HS-5 (cell line): ENCODE data around the gene SNAPC3.
A peak's percentile ranks its signal among the peaks of the same experiment; 100 is the strongest.
"Not testable (repeated sequence)": the region's sequence is repeated elsewhere in the genome, so short reads cannot be mapped to it uniquely, and the experiment has no call there.

Experiments
- DNase-seq: peaks from one replicate; pipeline ENCODE4 v3.0.0-alpha.2; 2012; ENCODE audit warnings: low read depth

The SNAPC3 gene

GRCh38 chr9:15422372-15423230 is at the start of gene SNAPC3:
Gene SNAPC3, plus strand, starts transcription at chr9:15422876. Its CDS starts 4 bp downstream, at chr9:15422880.
- peak; percentile 65 for DNase-seq

DNA sequence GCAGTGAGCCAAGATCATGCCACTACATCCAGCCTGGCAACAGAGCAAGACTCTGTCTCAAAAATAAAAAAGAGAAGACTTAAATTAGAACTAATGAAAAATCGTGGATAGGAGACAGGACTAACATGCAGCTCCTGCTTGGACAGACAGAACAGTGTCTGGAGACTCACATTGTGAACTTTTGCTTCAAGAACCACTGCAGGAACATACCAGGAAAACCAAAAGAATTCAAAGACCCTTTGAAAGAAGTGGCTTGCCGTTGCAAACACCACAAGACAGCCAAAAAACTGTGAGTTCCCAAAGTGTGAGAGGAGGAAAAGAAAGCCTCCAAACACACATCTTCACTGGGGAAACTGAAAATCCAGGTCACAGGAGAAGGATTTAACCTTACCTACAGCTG is 48.8 kb upstream of the SNAPC3 start:
- no peak for DNase-seq

DNA sequence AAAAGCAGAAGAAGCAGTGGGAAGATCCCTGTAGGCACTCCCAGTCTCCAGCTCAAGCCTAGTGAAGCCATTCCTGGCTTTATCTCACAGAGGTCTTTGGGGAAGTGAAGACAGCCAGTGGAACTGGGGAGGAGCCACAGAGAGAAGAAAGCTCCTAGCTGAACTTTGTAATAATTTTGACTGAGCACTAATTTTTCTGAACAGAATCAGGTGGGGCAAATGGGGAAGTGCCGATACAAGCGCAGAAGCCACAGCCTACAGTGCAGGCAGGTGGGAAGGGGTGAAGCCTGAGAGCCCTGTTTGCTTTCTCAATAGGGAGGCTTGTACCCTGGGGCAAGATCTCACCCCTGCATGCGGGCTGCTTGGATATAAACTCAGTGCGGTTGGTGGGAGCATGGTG is 48.4 kb upstream of the SNAPC3 start:
- DNase-seq = no peak

GRCh38 chr9:15374825-15375224 is 47.9 kb upstream of the SNAPC3 start:
- no peak for DNase-seq

DNA sequence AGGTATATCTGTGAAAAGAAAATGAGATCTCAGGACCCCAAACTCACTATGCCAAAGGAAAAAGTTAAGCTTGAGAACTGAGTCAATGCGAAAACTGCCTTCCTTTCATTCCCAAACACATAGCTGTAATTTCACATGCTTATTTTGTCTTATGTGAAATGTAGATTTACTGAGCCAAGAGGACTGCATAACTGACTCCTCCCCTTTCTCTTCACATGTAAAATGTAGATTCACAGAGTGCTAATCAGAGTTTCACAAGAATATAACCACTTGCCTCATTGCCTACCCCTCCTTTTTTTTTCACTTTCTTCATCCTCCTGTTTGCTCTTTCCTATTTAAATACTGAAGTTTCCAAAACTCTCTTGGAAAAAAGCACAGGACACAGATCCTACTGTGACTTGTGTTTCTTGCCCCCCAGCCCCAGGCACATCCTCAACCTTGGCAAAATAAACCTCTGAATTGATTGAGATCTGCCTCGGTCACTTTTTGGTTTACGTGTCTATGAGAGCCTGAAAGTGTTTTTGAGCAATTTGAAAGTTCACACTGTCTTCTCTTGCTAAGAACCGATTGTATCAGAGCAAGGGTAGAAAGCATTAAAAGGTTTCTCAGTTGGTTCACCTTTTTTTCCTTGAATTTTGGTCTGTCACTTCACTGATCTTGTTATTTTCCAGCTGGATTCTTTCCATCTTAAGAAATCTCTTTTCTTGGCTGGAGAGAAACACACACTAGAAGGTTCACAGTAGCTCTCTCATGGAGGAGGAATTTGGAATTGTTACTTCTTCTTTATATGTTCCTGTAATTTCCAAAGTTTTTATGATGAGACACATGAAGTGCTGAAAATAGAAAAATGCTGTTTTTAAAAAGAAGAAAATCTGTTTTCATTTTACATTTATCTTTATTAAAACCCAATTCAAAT is 44.8 kb upstream of the SNAPC3 start:
- no peak for DNase-seq

- DNase-seq = not testable (repeated sequence)
Measured at GRCh38 chr9:15379317-15379716, 43.4 kb upstream of the SNAPC3 start.

DNA sequence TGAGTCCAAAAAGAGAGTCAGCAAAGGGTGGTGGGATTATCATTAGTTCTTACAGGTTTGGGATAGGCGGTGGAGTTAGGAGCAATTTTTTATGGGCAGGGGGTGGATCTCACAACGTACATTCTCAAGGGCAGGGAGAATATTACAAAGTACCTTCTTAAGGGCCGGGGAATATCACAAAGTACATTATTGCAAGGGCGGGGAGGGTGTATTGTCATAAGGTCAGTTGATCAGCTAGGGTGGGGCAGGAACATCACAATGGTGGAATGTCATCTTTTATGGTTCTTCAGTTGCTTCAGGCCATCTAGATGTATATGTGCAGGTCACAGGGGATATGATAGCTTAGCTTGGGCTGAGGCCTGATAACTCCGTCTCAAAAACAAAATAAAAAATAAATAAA is 42.8 kb upstream of the SNAPC3 start:
- not testable (repeated sequence) for DNase-seq

DNA sequence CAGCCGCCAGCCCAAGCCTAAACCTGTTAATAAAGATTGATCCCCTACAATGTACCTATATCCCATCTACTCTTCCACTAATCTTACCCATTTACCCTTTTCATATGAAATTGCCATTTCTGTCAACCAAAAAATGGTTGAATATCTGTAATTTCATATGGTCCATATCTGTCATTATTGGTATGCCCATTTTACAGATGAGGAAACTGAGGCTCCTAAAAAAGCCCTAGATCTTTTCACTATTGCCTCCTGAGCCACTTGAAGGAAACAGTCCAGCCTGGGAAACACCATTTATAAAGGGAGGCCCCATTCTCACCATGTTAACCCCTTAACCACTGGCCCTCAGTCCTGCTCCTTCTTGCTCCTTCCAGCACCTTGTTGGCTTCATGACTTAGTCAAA is 41.2 kb upstream of the SNAPC3 start:
- no peak for DNase-seq

- no peak for DNase-seq
Measured at GRCh38 chr9:15386465-15386864, 36.2 kb upstream of the SNAPC3 start.

DNA sequence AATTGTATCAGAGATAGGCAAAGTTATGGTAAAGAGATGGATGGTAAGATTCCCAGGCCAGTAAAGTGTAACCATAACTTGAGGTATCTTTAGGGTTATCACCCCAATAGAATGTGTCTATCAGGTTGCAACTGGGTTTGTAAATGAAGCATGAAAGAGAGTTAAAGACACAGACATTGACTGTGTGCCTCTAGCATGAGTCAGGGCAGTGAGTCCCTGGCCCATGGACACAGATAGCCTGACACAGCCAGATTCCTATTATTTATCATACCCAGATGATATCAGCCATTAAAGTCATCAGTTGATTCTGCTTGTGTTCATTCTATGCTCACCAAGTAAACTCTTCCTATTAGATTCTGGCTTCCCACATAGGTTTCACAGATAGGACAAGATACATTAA is 33.5 kb upstream of the SNAPC3 start:
- DNase-seq = no peak

GRCh38 chr9:15389631-15390030 is 33.0 kb upstream of the SNAPC3 start:
- no peak for DNase-seq

DNA sequence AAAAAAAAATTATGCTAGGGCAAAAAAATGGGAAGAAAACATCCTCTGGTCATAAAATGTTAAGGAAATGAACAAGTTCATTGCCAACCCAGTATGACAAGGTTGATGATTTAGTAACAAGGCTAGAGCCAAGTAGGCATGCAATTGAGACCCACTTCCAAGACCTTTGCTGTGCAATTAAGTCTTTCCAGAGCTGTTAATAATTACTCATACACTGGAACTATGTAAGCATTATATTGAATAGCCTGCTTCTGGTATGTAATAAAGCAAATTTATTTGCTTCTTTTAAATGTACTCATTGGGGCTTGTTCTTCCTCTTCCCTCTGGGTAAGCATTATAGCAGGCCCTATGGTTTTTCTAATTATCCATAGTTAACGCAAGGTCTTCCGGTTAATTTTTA is 32.5 kb upstream of the SNAPC3 start:
- no peak for DNase-seq

DNA sequence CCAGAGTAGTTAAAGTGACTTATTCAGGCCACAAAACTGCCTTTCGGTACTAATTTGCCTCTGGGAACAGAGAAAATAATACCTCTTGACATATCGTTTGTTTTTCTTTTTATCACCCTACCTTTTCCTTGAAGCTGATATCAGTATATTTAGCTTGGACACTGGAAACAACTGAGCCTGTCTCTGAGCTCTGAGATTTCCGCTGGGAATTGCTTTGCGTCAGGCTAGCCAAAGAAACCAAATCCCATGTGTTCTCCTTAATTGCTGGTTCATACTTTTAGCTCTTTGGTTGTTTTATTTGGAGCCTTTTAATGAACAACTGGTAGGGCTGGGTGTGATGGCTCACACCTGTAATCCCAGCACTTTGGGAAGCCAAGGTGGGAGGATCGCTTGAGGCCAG is 30.3 kb upstream of the SNAPC3 start:
- no peak for DNase-seq

GRCh38 chr9:15400281-15400941 is 22.3 kb upstream of the SNAPC3 start:
- no peak for DNase-seq

DNA sequence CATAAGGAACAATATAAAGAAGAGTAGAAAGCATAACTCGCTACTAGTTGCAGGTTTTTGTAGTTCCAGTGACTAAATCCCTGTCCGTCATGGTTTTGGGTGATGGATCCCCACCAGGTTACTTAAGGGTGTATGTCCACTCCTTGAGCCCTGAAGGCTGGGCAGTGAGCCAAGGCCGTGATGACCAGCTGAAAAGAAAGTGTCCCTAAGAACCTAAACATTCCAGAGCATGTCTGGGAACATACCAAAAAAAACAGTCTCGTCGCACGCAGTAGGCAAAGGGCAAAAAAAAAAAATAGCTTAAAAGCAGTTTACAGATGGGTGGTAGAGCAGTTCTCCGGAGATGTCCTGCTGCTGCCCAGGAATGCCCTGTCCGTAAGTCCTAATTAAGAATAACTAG is 21.4 kb upstream of the SNAPC3 start:
- no peak for DNase-seq

GRCh38 chr9:15403155-15403554 is 19.5 kb upstream of the SNAPC3 start:
- no peak for DNase-seq

DNA sequence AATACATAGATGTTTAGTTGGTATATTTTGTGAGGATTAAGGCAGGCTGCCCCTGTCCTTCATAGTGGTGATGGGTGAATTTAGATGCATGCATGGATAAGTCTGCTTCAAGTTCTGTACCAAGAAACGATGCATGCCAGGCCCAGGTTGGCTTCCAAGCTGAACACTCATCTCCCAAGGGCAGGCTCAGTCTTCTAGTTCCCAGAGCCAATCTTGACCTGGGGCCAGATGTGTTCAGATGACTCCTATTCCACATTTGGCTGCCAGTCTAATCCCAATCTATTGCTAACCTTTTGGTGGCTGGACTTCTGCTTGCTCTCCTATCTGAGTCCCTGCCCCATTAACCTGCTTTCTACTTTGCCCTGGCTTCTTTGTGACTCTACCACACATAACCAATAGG is 18.5 kb upstream of the SNAPC3 start:
- DNase-seq = no peak

GRCh38 chr9:15416880-15417279 is 5.8 kb upstream of the SNAPC3 start:
- no peak for DNase-seq

GRCh38 chr9:15417626-15418025 is 5.0 kb upstream of the SNAPC3 start:
- DNase-seq = no peak

- no peak for DNase-seq
Measured at GRCh38 chr9:15420796-15421195, 1.9 kb upstream of the SNAPC3 start.

DNA sequence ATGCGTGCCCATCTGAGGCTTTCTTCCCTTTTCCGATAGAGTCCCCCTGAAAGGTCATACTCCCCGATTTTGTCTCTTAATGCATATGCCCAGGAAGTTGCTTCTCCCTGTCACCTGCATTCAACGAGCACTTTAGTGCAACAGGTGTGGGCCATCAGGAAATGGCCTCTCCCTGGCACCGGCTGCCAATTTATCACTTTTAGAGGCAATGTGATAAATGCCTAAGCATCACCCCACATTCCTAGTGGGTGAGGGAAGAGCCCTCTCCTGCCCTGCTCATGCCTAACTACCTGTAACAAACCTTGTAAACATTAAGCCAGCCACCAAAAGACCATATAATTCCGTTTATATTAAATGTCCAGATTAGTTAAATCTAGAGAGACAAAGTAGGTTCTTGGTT is 1.1 kb upstream of the SNAPC3 start:
- no peak for DNase-seq

DNA sequence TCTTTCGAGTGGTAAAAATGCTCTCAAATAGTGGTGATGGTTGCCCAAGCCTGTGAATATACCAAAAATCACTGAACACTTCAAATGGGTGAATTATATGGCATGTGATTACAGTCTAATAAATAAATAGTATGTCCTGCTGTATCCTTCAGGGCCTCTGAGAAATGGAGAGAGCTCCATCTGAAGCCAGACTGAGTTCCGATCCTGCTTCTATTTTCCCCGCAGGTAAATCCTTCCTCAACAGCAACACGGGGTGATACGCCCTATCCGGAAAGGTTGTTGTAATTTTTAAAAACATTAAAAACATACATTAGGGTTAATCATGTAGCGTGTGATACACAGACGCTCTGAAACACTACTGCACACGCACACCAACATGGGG is 695 bp upstream of the SNAPC3 start:
- DNase-seq = peak; percentile 2
